Stimulated activated CD4-positive, alpha-beta T cell treated with anti-CD3 and anti-CD28 coated beads, Interleukin-4, amount 100 ng/mL, for 4 hours (primary cell): Measurements from ENCODE around the gene SUPT5H.
"Not testable (repeated sequence)": the region's sequence is repeated elsewhere in the genome, so short reads cannot be mapped to it uniquely, and the experiment has no call there.

Source experiments
- DNase-seq, 2 experiments: peaks; one replicate each; pipeline ENCODE4 v3.0.0-alpha.2; 2020

Gene SUPT5H

GRCh38 chr19:39469036-39469435, 23.7 kb downstream of the SUPT5H start:
- DNase-seq = no peak

GRCh38 chr19:39469567-39469966, 24.2 kb downstream of the SUPT5H start:
- no peak for DNase-seq

GRCh38 chr19:39470724-39471339, 25.4 kb downstream of the SUPT5H start:
- no peak for DNase-seq

- DNase-seq = no peak
Measured at GRCh38 chr19:39471756-39472536, 26.6 kb downstream of the SUPT5H start.

GRCh38 chr19:39472746-39473442, 27.5 kb downstream of the SUPT5H start:
- DNase-seq = no peak

GRCh38 chr19:39473443-39473960, 28.1 kb downstream of the SUPT5H start:
- DNase-seq = no peak

- peak; percentile 64 to 75 for DNase-seq
Measured at GRCh38 chr19:39474139-39474620, 28.8 kb downstream of the SUPT5H start.

- DNase-seq = no peak
Measured at GRCh38 chr19:39475748-39476147, 30.4 kb downstream of the SUPT5H start.

GRCh38 chr19:39479319-39479801, 34.0 kb downstream of the SUPT5H start:
- not testable (repeated sequence) for DNase-seq

- no peak for DNase-seq
Measured at GRCh38 chr19:39479916-39480315, 34.5 kb downstream of the SUPT5H start.

- peak; percentile 95 to 99 for DNase-seq
Measured at GRCh38 chr19:39480337-39481228, 35.2 kb downstream of the SUPT5H start, which contains the start of gene TIMM50. Gene TIMM50, plus strand, starts transcription at chr19:39480838. Its CDS starts 16 bp downstream, at chr19:39480854.

GRCh38 chr19:39481229-39481545, 35.8 kb downstream of the SUPT5H start:
- no peak for DNase-seq

GRCh38 chr19:39481676-39482075, 36.3 kb downstream of the SUPT5H start:
- DNase-seq = no peak

- no peak for DNase-seq
Measured at GRCh38 chr19:39483141-39483540, 37.8 kb downstream of the SUPT5H start.

- DNase-seq = no peak
Measured at GRCh38 chr19:39489756-39490155, 44.4 kb downstream of the SUPT5H start.

- no peak for DNase-seq
Measured at GRCh38 chr19:39492225-39492624, 46.8 kb downstream of the SUPT5H start.

GRCh38 chr19:39492788-39493187, 47.4 kb downstream of the SUPT5H start:
- DNase-seq = no peak

- no peak for DNase-seq
Measured at GRCh38 chr19:39494661-39495060, 49.3 kb downstream of the SUPT5H start.

GRCh38 chr19:39496063-39496462, 50.7 kb downstream of the SUPT5H start:
- no peak for DNase-seq

GRCh38 chr19:39497701-39497995, 52.3 kb downstream of the SUPT5H start:
- DNase-seq = no peak

- no peak for DNase-seq
Measured at GRCh38 chr19:39497996-39498797, 52.8 kb downstream of the SUPT5H start.
